ENCODE data around the gene TEX26.
"Not testable (repeated sequence)": the region's sequence is repeated elsewhere in the genome, so short reads cannot be mapped to it uniquely, and the experiment has no call there.

The TEX26 gene

GRCh38 chr13:30918662-30919405, 13.6 kb upstream of the TEX26 start:
- DNase-seq, result no peak

GRCh38 chr13:30920162-30920909, 12.1 kb upstream of the TEX26 start:
- DNase-seq, result no peak

GRCh38 chr13:30923418-30923817, 9.0 kb upstream of the TEX26 start:
- no peak for DNase-seq

GRCh38 chr13:30924721-30925120, 7.7 kb upstream of the TEX26 start:
- peak; percentile 24 for DNase-seq

- DNase-seq, result no peak
Observed at GRCh38 chr13:30925429-30925828, 7.0 kb upstream of the TEX26 start.

GRCh38 chr13:30926781-30927180, 5.7 kb upstream of the TEX26 start:
- DNase-seq, result no peak

- DNase-seq, result not testable (repeated sequence)
Observed at GRCh38 chr13:30927188-30927587, 5.3 kb upstream of the TEX26 start.

- DNase-seq, result no peak
Observed at GRCh38 chr13:30927595-30927994, 4.9 kb upstream of the TEX26 start.

- DNase-seq, result no peak
Observed at GRCh38 chr13:30928978-30929377, 3.5 kb upstream of the TEX26 start.

GRCh38 chr13:30933354-30933670, 856 bp downstream of the TEX26 start:
- DNase-seq, result no peak

- no peak for DNase-seq
Observed at GRCh38 chr13:30934381-30934780, 1.9 kb downstream of the TEX26 start.

- DNase-seq, result no peak
Observed at GRCh38 chr13:30934803-30935202, 2.3 kb downstream of the TEX26 start.

GRCh38 chr13:30936971-30937370, 4.5 kb downstream of the TEX26 start:
- DNase-seq, result no peak

- DNase-seq, result no peak
Observed at GRCh38 chr13:30943881-30944280, 11.4 kb downstream of the TEX26 start.

GRCh38 chr13:30957258-30957943, 24.9 kb downstream of the TEX26 start:
- DNase-seq, result no peak

GRCh38 chr13:30959678-30960077, 27.2 kb downstream of the TEX26 start:
- DNase-seq, result no peak

- DNase-seq, result peak; percentile 9
Observed at GRCh38 chr13:30963791-30964190, 31.3 kb downstream of the TEX26 start.

- DNase-seq, result no peak
Observed at GRCh38 chr13:30965380-30965779, 32.9 kb downstream of the TEX26 start.

- DNase-seq, result no peak
Observed at GRCh38 chr13:30966101-30966500, 33.6 kb downstream of the TEX26 start.

GRCh38 chr13:30968846-30969245, 36.4 kb downstream of the TEX26 start:
- DNase-seq, result no peak

- DNase-seq, result no peak
Observed at GRCh38 chr13:30971575-30971974, 39.1 kb downstream of the TEX26 start.

- no peak for DNase-seq
Observed at GRCh38 chr13:30972888-30973377, 40.5 kb downstream of the TEX26 start.

GRCh38 chr13:30974350-30974749, 41.9 kb downstream of the TEX26 start:
- DNase-seq, result no peak
